ENCODE data around the gene PRKCZ. TPM values are rescaled to one million over a fixed set of nuclear protein-coding genes. Genes with fewer than 3 reads are reported as not detected.

Gene PRKCZ
- total RNA-seq, 2 donors from 2014 or later = 34.5 to 46.7 TPM

DNA sequence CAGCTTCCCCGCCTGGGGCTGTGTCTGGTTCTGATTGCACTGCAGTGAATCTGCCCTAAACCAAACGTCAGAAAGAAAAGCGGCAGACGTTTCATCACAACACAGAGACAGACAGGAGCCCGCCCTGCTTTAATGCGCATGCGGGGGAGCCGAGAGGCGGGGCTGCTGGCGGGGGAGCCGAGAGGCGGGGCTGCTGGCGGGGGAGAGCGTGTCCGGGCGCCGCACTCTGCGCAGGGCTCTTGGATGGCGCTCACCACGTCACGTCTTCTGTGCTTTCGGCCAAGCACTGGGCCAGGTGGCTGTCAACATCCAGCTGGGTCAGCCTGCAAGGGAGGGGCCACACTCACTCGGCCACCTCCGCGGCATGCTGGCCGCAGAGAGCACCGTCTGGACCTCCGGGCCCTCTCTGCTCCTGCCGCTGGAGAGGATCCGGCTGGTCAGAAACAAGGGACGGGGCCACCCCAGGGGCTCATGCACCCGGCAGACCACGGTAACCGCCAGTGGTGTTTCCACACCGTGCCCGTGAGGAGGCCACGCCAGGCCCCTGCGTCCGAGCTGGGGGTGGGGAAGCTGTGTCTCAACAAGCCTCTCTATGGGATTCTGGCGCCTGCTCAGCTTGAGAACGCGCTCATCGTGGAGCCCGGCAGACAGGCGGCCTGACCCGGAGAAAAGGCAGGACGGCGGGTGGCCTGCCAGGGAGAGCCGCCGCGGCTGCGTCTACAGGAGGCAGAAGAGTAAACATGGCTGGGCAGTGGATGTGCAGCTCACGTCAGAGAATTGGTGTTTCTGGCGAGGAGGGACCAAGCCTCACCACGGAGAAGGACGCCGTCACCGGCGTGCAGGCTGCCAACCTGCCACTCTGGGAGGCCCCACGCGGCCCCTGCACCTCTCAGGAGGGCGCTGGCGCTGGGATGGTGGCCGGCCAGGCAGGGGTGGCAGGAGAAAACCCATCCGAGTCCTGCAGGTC lies 139.5 kb downstream of the PRKCZ start:
- WGBS = 10% methylated on average over 61 of the region's 65 CpGs
- intact Hi-C loops (cut with DNase I) = loop anchor here (10.0 kb wide), 2 partner anchors 335 to 395 kb away; partner anchors contain the start of genes PANK4 and PRXL2B
- peak; percentile 97 for DNase-seq (ENCODE audit: low spot score)
- TF ChIP-seq POLR2A (IDR thresholded peaks at IDR 0.05) (peak; percentile 95), POLR2AphosphoS5 (IDR thresholded peaks at IDR 0.05) (peak; percentile 94)
- TF ChIP-seq, protein P1, sequence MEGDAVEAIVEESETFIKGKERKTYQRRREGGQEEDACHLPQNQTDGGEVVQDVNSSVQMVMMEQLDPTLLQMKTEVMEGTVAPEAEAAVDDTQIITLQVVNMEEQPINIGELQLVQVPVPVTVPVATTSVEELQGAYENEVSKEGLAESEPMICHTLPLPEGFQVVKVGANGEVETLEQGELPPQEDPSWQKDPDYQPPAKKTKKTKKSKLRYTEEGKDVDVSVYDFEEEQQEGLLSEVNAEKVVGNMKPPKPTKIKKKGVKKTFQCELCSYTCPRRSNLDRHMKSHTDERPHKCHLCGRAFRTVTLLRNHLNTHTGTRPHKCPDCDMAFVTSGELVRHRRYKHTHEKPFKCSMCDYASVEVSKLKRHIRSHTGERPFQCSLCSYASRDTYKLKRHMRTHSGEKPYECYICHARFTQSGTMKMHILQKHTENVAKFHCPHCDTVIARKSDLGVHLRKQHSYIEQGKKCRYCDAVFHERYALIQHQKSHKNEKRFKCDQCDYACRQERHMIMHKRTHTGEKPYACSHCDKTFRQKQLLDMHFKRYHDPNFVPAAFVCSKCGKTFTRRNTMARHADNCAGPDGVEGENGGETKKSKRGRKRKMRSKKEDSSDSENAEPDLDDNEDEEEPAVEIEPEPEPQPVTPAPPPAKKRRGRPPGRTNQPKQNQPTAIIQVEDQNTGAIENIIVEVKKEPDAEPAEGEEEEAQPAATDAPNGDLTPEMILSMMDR (IDR thresholded peaks at IDR 0.05) = peak in 2 of 4 experiments; percentile 2 to 23
- peak overlapping the region; percentile 38 to 51 for H3K4me3 ChIP-seq
- peaks cover 14% of the 10 kb centered on the region for H3K4me1 ChIP-seq (replicated peaks)
- no peaks in the 10 kb centered on the region for H3K27me3 ChIP-seq (replicated peaks; ENCODE audit: insufficient read depth)
- no peaks in the 10 kb centered on the region for H3K36me3 ChIP-seq
- H3K27ac ChIP-seq = peak overlapping the region; percentile 95 to 96
- H3K9me3 ChIP-seq = no peaks in the 10 kb centered on the region

DNA sequence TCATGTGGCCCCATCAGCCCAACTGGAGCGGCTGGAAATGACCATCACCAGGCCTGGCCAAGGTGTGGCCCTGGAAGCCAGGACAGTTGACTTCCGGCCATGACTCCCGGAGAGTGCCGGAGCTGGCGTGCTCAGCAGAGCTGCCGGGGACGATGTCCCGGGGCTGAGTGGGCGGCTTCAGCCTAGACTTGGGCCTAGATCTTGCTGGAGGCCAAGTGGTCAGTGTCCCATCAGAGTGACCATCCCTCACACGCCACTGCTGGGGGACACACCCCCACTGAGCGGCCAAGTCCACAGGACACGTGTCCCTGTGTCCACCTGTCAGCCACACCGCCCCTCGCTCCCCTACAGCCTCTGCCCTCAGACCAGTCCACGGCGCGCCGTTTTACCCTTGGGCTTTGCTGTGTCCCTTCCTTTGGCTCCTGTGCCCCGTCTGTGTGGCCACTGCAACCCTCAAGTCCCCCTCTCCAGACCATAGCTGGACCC lies 140.3 kb downstream of the PRKCZ start:
- no peaks in the 10 kb centered on the region for H3K9me3 ChIP-seq
- 71% methylated on average over 19 of the region's 19 CpGs for WGBS
- peaks cover 18% of the 10 kb centered on the region for H3K4me1 ChIP-seq (replicated peaks)
- TF ChIP-seq POLR2A (IDR thresholded peaks at IDR 0.05) = no peak
- TF ChIP-seq POLR2AphosphoS5 (IDR thresholded peaks at IDR 0.05) = no peak
- TF ChIP-seq, protein P1 (IDR thresholded peaks at IDR 0.05) = no peak
- H3K27me3 ChIP-seq (replicated peaks; ENCODE audit: insufficient read depth) = no peaks in the 10 kb centered on the region
- intact Hi-C loops (cut with DNase I) = loop anchor here (10.0 kb wide), 2 partner anchors 334 to 394 kb away; partner anchors contain the start of genes PANK4 and PRXL2B
- DNase-seq (ENCODE audit: low spot score) = no peak
- H3K27ac ChIP-seq = peak overlapping the region; percentile 95 to 96
- H3K36me3 ChIP-seq = no peaks in the 10 kb centered on the region
- H3K4me3 ChIP-seq = peak overlapping the region; percentile 38 to 51

DNA sequence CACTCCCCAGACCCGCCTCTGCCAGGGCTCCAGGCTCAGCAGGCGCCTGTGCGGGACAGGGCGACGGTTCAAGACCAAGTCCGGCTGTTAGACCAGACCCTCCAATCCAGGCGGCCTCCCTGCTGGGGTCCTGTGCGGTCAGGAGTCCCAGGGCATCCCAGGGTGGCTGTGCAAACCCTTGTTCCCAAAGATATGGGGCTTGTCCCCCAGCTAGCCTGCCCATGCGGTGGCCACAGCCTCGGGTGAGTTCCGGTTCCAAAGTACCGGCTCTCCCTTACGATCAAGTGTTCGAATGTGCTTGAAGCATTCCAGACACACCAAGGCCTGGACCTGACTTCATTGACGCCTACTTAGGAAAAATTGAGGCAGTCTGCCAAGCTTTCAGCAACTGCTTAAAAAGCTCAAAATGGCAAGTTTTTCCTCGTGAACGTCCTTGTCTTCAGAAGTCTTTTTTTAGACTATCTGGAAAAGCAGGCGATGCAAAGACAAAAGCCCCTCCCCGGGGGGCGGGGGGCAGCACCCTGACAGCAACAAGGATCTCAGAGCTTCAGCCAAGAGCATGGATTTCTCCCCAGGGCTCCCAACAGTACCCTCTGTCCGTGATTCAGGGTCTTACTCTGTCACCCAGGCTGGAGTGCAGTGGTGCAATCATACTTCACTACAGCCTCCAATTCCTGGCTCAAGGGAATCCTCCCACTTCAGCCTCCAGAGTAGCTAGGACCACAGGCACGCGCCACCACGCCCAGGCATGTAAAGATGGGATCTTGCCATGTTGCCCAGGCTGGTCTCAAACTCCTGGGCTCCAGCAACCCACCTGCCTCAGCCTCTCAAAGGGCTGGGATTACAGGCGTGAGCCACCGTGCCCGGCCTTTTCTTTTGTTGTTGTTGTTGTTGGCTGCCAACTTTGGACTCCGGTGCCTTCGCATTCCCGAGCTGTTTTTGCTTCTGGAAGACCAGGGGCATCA lies 142.1 kb downstream of the PRKCZ start:
- no peak for DNase-seq (ENCODE audit: low spot score)
- Histone ChIP-seq H3K27ac (peak overlapping the region; percentile 61 to 96), H3K9me3 (no peaks in the 10 kb centered on the region), H3K27me3 (replicated peaks; ENCODE audit: insufficient read depth) (no peaks in the 10 kb centered on the region), H3K4me3 (no peak overlapping the region), H3K36me3 (no peaks in the 10 kb centered on the region), H3K4me1 (replicated peaks) (peaks cover 19% of the 10 kb centered on the region)
- intact Hi-C loops (cut with DNase I) = loop anchor here (10.0 kb wide), 2 partner anchors 332 to 392 kb away; partner anchors contain the start of genes PANK4 and PRXL2B
- 58% methylated on average over 30 of the region's 30 CpGs for WGBS
- TF ChIP-seq POLR2A (IDR thresholded peaks at IDR 0.05) (no peak), POLR2AphosphoS5 (IDR thresholded peaks at IDR 0.05) (no peak)
- TF ChIP-seq, protein P1 (IDR thresholded peaks at IDR 0.05) = no peak

GRCh38 chr1:2193514-2194281 lies 143.5 kb downstream of the PRKCZ start:
- Histone ChIP-seq H3K4me3 (peak overlapping the region; percentile 69 to 76), H3K4me1 (replicated peaks) (peaks cover 19% of the 10 kb centered on the region), H3K27me3 (replicated peaks; ENCODE audit: insufficient read depth) (no peaks in the 10 kb centered on the region), H3K9me3 (no peaks in the 10 kb centered on the region), H3K36me3 (no peaks in the 10 kb centered on the region), H3K27ac (peak overlapping the region; percentile 96 to 98)
- no peak for TF ChIP-seq POLR2A (IDR thresholded peaks at IDR 0.05)
- TF ChIP-seq POLR2AphosphoS5 (IDR thresholded peaks at IDR 0.05) = no peak
- TF ChIP-seq, protein P1 (IDR thresholded peaks at IDR 0.05) = no peak
- no peak for DNase-seq (ENCODE audit: low spot score)
- WGBS = 33% methylated on average over 30 of the region's 44 CpGs
- intact Hi-C loops (cut with DNase I) = loop anchor here (10.0 kb wide), 2 partner anchors 331 to 391 kb away; partner anchors contain the start of genes PANK4 and PRXL2B
